ENCODE measurements around the gene PTP4A2.
"Not testable (repeated sequence)": the region's sequence is repeated elsewhere in the genome, so short reads cannot be mapped to it uniquely, and the experiment has no call there.

The PTP4A2 gene

DNA sequence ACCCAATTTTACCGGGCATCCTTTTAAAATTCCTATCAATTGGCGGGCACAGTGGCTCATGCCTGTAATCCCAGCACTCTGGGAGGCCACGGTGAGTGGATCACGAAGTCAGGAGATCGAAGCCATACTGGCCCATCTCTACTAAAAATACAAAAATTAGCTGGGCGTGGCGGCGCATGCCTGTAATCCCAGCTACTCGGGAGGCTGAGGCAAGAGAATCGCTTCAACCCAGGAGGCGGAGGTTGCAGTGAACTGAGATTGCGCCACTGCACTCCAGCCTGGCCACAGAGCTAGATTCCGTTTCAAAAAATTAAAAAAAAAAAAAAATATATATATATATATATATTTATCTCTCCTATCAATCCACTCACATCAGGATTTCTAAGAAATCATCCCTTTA lies 12.3 kb downstream of the PTP4A2 start:
- not testable (repeated sequence) for DNase-seq (ENCODE audit: low read depth in 2 of 2)

- no peak for DNase-seq (ENCODE audit: low read depth in 2 of 2)
These were observed 13.3 kb downstream of the PTP4A2 start for GRCh38 chr1:31924839-31925238.

DNA sequence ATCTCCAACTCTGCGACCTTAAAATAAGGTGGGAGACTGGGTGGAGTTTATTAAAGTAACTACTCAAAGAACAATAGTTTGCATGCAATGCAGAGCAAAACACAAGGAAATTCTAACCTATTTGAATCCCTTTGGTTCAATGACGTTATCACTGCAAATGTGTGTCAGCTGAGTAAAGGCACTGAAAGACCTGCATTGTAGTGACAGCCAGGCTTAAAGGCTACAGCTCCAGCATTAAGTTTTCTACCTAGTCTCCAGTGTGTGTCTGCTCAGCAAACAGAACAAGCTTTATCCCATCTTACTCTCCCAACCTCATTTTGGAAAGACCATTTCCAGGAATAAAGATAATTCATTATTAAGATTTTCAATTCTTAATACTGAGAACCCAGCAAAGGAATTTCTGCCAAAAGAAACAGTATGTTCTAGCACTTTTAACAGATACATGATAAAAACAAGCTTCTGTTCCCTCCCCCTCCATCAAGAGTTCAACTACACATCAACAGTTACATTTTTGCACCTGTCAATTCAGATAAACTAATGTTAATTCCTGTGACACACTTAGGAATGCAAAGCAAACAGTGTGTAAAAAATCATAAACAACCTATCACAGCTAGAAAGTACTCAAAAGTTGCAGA lies 14.2 kb downstream of the PTP4A2 start:
- no peak for DNase-seq (ENCODE audit: low read depth in 2 of 2)

- no peak for DNase-seq (ENCODE audit: low read depth in 2 of 2)
These were observed 17.2 kb downstream of the PTP4A2 start for GRCh38 chr1:31920956-31921355.

DNA sequence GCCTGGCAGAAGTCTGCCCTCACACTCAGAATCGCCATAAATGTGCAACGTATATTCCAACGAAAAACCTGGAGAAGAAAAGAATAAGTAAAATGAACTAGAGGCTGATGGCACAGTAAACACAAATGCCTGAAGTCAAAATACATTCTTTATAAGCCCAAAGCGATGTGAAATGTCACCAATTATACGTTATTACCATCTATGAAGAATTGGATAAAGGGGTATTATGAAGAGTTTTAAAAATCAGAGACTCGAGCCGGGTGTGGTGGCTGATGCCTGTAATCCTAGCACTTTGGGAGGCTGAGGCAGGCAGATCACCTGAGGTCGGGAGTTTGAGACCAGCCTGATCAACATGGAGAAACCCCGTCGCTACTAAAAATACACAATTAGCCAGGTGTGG lies 18.6 kb downstream of the PTP4A2 start:
- DNase-seq (ENCODE audit: low read depth in 2 of 2) = no peak

- DNase-seq (ENCODE audit: low read depth in 2 of 2) = no peak
These were observed 22.7 kb downstream of the PTP4A2 start for GRCh38 chr1:31915438-31915837.

GRCh38 chr1:31913968-31914367 lies 24.2 kb downstream of the PTP4A2 start:
- no peak for DNase-seq (ENCODE audit: low read depth in 2 of 2)

DNA sequence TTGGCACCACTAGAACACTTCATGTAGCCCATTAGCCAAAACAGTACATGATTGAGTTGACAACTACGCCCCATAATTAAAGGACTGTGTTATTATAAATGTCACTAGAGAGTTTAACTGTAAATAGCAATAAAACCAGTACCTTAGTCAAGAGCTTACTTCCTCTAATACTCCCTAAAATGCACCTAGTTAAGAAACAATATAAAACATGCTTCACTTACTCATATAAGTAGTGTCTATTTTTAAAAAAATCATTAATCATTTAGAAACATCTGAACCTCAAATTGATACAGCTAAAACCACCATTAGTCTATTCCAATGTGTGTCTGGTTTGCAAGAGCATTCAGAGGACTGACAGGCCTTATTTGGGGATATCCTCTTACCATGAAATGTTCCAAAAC lies 25.3 kb downstream of the PTP4A2 start:
- no peak for DNase-seq (ENCODE audit: low read depth in 2 of 2)

DNA sequence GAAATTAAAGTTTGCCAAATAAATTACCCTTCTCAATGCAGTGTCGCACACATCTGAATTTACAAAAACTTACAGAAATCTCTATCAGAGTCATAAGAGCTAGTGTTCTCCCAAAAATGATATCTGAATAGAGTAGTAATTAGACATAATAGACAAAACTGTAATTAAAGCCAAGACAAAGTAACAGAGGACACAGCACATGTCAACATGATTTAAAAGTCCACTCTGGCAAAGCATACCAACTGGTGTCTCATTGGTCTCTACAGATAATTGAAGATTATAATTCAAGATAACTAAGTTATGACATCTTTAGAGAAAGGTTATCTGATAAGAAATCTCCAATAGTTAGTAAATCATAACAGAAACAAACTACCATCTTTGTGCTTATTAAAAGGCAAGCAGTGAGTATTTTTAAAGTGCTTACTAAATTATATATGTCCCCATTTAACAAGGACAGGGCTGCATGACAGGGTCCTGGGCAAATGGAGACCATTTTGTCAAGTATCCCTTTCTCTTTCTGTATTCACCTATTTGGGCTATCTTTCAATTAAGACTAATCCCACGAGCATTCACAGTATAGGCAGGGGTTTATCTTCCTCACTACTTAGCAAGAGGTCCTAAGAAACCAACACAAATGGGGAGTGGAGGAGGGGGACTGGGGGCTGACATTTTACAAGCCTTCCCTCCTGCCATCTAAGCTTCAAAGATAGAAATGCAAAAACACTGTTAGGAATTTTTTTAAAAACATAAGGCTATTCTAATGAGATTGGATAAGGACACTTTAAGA lies 26.0 kb downstream of the PTP4A2 start:
- no peak for DNase-seq (ENCODE audit: low read depth in 2 of 2)

GRCh38 chr1:31910933-31911332 lies 27.2 kb downstream of the PTP4A2 start:
- no peak for DNase-seq (ENCODE audit: low read depth in 2 of 2)

DNA sequence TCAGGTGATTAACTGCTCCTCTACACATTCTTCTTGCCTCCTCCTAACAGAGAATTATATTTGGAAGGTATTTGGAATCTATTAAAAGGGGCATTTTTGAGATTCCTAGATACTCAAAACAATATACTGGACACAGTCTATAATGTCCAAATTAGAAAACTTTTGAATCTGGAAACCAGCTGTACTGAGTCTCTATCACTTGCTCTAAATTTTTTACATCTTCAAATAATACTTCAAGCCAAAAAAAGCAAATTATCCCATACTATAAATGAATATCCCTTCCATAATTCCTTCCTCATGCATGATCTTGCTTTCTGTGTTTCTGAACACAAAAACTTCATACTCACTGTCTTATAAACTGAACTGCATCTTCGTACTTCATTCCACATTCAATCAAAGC lies 28.5 kb downstream of the PTP4A2 start:
- no peak for DNase-seq (ENCODE audit: low read depth in 2 of 2)

DNA sequence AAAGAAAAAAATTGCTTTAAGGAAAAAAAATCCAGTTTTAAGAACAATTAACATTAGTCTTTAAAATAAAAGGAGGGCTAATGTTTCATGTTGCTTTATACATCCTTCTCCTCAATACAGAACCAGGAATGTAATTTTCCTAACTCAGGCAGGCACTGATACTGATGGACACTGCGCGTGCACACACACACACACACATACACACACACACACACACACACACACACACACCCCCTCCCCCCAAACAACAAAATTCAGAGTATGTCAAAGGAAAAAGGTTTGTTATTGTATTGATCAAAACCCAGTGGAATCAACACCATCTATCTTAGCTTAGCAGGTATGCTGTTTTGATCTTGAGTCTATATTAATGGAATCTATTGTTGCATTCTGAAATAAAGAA lies 31.6 kb downstream of the PTP4A2 start:
- no peak for DNase-seq (ENCODE audit: low read depth in 2 of 2)

DNA sequence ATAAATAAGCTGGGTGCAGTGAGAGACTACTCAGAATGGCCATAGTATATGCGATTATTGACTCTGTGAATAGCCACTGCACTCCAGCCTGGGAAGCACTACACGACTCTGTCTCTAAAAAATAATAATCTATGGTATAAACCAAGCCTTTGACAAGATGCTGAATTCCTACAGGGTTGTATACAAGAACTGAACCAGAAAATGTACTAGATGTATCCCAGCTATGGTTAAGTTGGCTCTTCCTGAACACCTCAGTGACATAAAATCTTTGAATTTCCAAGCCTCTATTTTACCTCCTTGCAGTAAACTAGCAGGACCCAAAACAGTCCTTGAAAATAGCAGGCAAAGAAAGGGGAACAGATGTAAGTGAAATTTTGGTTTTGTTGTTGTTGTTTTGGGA lies 32.5 kb downstream of the PTP4A2 start:
- no peak for DNase-seq (ENCODE audit: low read depth in 2 of 2)

- DNase-seq (ENCODE audit: low read depth in 2 of 2) = no peak
These were observed 33.1 kb downstream of the PTP4A2 start for GRCh38 chr1:31905093-31905509.

DNA sequence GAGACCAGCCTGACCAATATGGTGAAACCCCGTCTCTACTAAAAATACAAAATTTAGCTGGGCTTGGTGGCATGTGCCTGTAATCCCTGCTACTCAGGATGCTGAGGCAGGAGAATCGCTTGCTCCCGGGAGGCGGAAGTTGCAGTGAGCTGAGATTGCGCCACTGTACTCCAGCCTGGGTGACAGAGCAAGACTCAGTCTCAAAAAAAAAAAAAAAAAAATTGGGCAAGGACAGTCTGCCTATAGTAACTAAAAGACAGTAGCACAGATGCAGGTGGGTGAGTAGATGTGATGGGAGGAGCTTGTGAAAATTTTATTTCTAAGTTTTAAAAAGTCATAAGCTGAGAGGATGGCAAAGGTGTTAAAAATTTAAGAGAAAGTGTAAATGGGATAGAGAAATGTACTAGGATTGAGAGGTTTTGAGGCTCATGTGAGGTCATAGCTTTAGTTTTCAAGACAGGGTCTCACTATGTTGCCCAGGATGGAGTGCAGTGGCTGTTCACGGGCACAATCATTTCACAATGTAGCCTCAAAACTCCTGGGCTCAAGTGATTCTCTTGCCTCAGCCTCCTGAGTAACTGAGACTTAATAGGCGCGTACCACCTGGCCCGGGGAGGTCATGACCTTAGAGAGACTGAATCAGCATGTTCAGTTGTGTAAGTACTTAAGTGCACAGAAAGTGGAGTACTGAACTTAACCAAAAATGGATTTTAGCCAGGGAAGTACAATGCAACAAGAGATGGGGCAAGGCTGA lies 33.7 kb downstream of the PTP4A2 start:
- DNase-seq (ENCODE audit: low read depth in 2 of 2) = no peak

DNA sequence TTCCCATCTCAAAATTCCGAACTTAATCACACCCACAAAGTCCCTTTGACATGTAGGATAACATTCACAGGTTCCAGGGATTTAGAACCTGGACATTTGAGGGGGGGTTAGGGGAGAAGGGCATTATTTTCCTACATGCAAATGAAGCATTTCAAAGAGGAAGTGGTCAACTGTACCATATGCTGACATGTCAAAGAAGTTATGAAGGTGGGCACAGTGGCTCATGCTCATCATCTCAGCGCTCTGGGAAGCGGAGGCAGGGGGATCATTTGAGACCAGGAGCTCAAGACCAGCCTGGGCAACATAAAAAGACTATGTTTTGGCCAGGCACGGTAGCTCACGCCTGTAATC lies 35.7 kb downstream of the PTP4A2 start:
- no peak for DNase-seq (ENCODE audit: low read depth in 2 of 2)

- no peak for DNase-seq (ENCODE audit: low read depth in 2 of 2)
These were observed 36.2 kb downstream of the PTP4A2 start for GRCh38 chr1:31901838-31902509.

GRCh38 chr1:31900790-31901189 lies 37.4 kb downstream of the PTP4A2 start:
- DNase-seq (ENCODE audit: low read depth in 2 of 2) = no peak

DNA sequence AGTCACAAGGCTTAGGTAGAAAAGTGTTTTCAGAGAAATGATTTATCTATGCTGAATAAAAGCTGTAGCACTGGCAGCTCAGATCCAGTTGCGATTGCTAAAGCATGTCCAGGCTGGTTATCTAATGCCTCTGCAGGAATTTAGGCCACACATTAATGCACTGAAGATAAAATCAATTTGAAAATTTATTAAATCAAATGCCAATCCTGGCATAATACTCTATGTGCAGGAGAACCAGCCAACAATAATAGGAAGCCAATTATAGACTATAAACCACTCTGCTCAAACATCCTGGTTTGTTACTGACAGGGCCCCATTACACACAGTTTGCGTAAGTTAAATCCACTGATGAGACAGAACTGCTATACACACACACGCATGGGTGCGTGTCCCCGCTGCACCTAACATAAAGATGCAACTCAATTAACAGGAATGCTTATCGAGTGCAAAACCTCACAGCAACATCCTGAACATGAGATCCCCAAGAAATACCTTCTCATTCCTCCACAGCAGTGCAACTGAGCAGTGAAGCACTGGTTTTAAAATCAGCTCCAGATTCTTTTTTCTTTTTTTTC lies 40.6 kb downstream of the PTP4A2 start:
- DNase-seq (ENCODE audit: low read depth in 2 of 2) = no peak

DNA sequence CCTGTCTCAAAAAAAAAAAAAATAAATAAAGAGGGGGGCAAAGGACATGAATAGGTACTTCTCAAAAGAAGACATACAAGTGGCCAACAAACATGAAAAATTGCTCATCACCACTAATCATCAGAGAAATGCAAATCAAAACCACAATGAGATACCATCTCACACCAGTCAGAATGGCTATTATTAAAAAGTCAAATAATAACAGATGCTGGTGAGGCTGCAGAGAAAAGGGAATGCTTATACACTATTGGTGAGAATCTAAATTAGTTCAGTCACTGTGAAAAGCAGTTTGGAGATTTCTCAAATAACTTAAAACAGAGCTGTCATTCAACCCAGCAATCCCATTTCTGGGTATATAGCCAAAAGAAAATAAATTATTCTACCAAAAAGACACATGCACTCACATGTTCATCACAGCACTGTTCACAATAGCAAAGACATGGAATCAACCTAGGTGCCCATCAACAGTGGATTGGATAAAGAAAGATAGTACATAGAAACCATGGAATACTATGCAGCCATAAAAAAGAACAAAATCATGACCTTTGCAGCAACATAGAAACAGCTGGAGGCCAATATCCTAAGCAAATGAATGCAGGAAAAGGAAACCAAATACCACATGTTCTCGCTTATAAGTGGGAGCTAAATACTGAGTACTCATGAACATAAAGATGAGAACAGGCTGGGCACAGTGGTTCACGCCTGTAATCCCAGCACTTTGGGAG lies 42.5 kb downstream of the PTP4A2 start:
- DNase-seq (ENCODE audit: low read depth in 2 of 2) = not testable (repeated sequence)

- DNase-seq (ENCODE audit: low read depth in 2 of 2) = no peak
These were observed 46.9 kb downstream of the PTP4A2 start for GRCh38 chr1:31891280-31891679.
